Heart left ventricle (tissue), 16 donors: ENCODE measurements around the gene ESYT2. TPM values are rescaled to one million over a fixed set of nuclear protein-coding genes. Genes with fewer than 3 reads are reported as not detected.

Experiments used
- ATAC-seq, 4 donors: fragments of 200-7000 bp; cut with Tn5 transposase; one replicate each; pipeline ENCODE4 v1.9.1; 2020 to 2022; ENCODE audit warnings: moderate library complexity in 4 of 4, mild to moderate bottlenecking in 3 of 4, moderate number of reproducible peaks in 1 of 4
- DNase-seq, 5 donors: peaks; one replicate each; pipeline ENCODE4 v3.0.0-alpha.2; 2020
- H3K27ac ChIP-seq, 12 donors: fragments of 200-600 bp; sonication (generic) in 4 of 12; one replicate each; pipeline versions ENCODE4 v1.5.0 to v1.8.0; 2016 to 2022; ENCODE audit warnings: mild to moderate bottlenecking in 2 of 12
- H3K27me3 ChIP-seq, 9 donors: fragments of 200-600 bp; sonication (generic) in 2 of 9; one replicate each; pipeline versions ENCODE4 v1.5.1 to v1.8.0; 2016 to 2022; ENCODE audit warnings: mild to moderate bottlenecking in 3 of 9
- H3K36me3 ChIP-seq, 9 donors: fragments of 200-600 bp; sonication (generic) in 2 of 9; one replicate each; pipeline versions ENCODE4 v1.5.0 to v1.8.0; 2018 to 2022; ENCODE audit warnings: mild to moderate bottlenecking in 2 of 9
- H3K4me1 ChIP-seq, 12 donors: fragments of 200-600 bp; sonication (generic) in 4 of 12; one replicate each; pipeline versions ENCODE4 v1.5.0 to v1.8.0; 2016 to 2022; ENCODE audit warnings: mild to moderate bottlenecking in 3 of 12
- H3K4me3 ChIP-seq, 12 donors: fragments of 200-600 bp; sonication (generic) in 4 of 12; one replicate each; pipeline versions ENCODE4 v1.5.0 to v1.8.0; 2017 to 2022; ENCODE audit warnings: mild to moderate bottlenecking in 9 of 12, moderate library complexity in 4 of 12
- H3K9me3 ChIP-seq, 12 donors: fragments of 200-600 bp; sonication (generic) in 4 of 12; one replicate each; pipeline versions ENCODE4 v1.5.0 to v1.8.0; 2016 to 2022; ENCODE audit warnings: mild to moderate bottlenecking in 1 of 12
- POLR2A ChIP-seq, 2 donors: fragments of 450-650 bp; IDR thresholded peaks; one replicate each; pipeline ENCODE4 v1.6.1; 2017; ENCODE audit warnings: antibody characterized with exemption in 2 of 2, mild to moderate bottlenecking in 2 of 2, moderate library complexity in 2 of 2
- WGBS, 4 donors: extraction: QIAGEN DNeasy Blood & Tissue Kit in 2 of 4; methylation state at CpG; one replicate each; pipeline versions ENCODE4 v1.1.5 to v1.1.7; 2013 to 2018; 5-methylcytosine and 5-hydroxymethylcytosine counted together
- intact Hi-C, 10 donors: fragments of 100-400 bp; cut with DNase I; formaldehyde crosslinking; loops; one replicate each; pipeline versions ENCODE4 v1.11.1 to v1.14.2; 2022
- polyA plus RNA-seq, 2 donors: library from polyadenylated mRNA; stranded (reverse); fragments of 200-250 nt; gene quantifications; one replicate each; pipeline ENCODE4 v1.2.3, GENCODE V29; 2013
- total RNA-seq, 9 donors: library from RNA; depleted of rRNA in 2 of 9; stranded (reverse); fragments of >200 nt in 2 of 9; fragmentation: NEBNext Ultra II Directional in 3 of 9; extraction: Animal tissue kit (Norgen Biotek cat#: 25700) in 3 of 9; gene quantifications; one replicate each; pipeline versions ENCODE4 v1.1.0 to v1.2.4, GENCODE V29; 2016 to 2023
- TF ChIP-seq, protein P1 (sequence below), 12 donors: fragments of 200-600 bp; sonication (generic) in 4 of 12; IDR thresholded peaks; one replicate each; pipeline versions ENCODE4 v1.5.0 to v1.8.0; 2018 to 2022; ENCODE audit warnings: antibody characterized with exemption in 12 of 12, mild to moderate bottlenecking in 5 of 12
- donor health status: ischemic (EF 13 %, LVEDD 7.1; RV severe dilation, severe dysfunction).
- donor health status: healthy with polysubstance abuse.
- donor health status: DM: no; HTN: yes; CAD: no.
- donor health status: DM: no; HTN: no; CAD: no.
- donor health status: ischemic (EF 25% LVEDD 6.9; RV normal size, moderate dysfunction).
- donor health status: ischemic (EF 25% LVEDD 5.7; RV mildly dilated, moderate dysfunction).
- donor health status: healthy.
- donor health status: DM: yes; HTN: yes; CAD: no.
- donor health status: ischemic (EF 35%, LVEDD 5.7; RV mildly dilated, moderate dysfunction).
- donor health status: nonischemic (EF 11% LVEDD 7.7; RV severe dilation, severe dysfunction).
- donor health status: DM: yes; HTN: yes; CAD: no.
- donor health status: PGD.
- donor health status: ischemic (EF 29% LVEDD 5.4; RV normal size, mild dysfunction).
- donor health status: nonischemic (EF 23%, LVEDD 6.1; RV moderate dilation, normal function).

The ESYT2 gene
- total and polyA plus RNA-seq, 11 donors, result 16.2 to 91.8 (median 49.8) TPM

DNA sequence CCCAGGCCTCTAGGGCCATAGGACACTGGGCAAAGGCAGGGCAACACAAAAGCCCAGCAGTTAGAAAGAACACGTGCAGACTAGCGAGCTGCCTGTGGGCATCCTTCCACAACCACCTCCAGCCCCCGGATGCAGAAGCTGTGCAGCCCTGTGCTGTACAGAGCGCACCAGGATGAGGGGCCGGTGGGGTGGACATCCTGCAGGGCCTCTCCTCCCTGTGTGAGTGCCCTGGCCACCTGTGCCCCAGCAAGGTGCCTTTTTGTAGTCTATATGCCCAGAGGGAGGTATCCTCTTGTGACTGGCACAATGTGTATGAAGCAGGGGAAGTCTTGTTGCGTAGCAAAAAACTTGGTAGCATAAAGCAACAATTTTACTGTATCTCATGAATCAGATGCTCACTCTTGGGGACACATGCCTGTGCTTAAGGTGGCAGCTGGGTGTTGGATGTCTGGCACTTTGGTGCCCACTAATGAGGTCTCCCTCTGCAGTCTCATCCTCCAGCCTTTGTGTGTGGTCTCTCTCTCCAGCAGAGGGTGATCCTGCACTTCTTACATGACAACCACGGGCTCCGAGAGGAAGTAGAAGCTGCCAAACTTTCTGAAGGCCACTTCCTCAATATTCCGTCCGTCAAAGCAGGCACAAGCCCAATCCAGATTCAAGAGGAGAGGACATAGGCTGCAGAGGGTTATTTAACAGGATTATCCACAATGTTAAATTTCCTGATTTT lies 133.4 kb downstream of the ESYT2 start:
- no peaks in the 10 kb centered on the region for H3K27me3 ChIP-seq
- no peaks in the 10 kb centered on the region for H3K9me3 ChIP-seq
- H3K27ac ChIP-seq, result peak overlapping the region in 10 of 12 donors; percentile 1 to 60 (median 27)
- peaks cover 0 to 13% (median 3%) of the 10 kb centered on the region in 9 donors for H3K36me3 ChIP-seq
- TF ChIP-seq, protein P1, sequence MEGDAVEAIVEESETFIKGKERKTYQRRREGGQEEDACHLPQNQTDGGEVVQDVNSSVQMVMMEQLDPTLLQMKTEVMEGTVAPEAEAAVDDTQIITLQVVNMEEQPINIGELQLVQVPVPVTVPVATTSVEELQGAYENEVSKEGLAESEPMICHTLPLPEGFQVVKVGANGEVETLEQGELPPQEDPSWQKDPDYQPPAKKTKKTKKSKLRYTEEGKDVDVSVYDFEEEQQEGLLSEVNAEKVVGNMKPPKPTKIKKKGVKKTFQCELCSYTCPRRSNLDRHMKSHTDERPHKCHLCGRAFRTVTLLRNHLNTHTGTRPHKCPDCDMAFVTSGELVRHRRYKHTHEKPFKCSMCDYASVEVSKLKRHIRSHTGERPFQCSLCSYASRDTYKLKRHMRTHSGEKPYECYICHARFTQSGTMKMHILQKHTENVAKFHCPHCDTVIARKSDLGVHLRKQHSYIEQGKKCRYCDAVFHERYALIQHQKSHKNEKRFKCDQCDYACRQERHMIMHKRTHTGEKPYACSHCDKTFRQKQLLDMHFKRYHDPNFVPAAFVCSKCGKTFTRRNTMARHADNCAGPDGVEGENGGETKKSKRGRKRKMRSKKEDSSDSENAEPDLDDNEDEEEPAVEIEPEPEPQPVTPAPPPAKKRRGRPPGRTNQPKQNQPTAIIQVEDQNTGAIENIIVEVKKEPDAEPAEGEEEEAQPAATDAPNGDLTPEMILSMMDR (IDR thresholded peaks at IDR 0.05), result peak; percentile 48 to 76 (median 68)
- no peak for TF ChIP-seq POLR2A (IDR thresholded peaks at IDR 0.05)
- WGBS, 4 donors, result 45 to 54% (median 52%) methylated on average over 9 to 10 of the region's 10 CpGs
- peaks cover 0 to 12% (median 4%) of the 10 kb centered on the region in 12 donors for H3K4me1 ChIP-seq
- H3K4me3 ChIP-seq, result peak overlapping the region in 4 of 12 donors; percentile 1 to 30 (median 22)
- DNase-seq (peak in 4 of 5 donors; percentile 71 to 78 (median 74)), ATAC-seq (peak; percentile 96 to 99 (median 98))
- intact Hi-C loops, result loop anchor here (1.0 to 5.0 kb wide), 4 partner anchors 131 to 281 kb away; partner anchors contain the start of gene ESYT2 (in 1 of the 10)

DNA sequence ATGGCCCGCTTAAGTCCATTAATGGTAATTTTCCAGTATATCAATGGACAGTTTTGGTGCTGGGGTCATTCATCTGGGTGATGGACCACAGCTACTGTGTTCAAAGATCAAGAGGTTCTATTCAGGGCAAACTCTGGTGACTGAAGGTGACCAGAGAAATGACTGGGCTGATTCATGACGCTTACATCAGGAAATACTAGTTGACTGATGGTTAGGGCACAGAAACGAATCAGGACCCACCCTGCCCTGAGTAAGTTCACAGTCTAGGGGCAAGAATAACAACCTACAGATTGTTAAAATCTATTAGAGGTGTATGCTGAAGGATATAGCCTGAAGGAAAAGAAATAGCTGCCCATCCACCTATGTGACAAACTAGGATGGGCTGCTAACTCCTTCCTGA lies 134.3 kb downstream of the ESYT2 start:
- TF ChIP-seq, protein P1 (IDR thresholded peaks at IDR 0.05), result no peak
- no peak for TF ChIP-seq POLR2A (IDR thresholded peaks at IDR 0.05)
- Histone ChIP-seq H3K36me3 (peaks cover 0 to 18% (median 3%) of the 10 kb centered on the region in 9 donors), H3K4me3 (no peak overlapping the region), H3K9me3 (no peaks in the 10 kb centered on the region), H3K27me3 (no peaks in the 10 kb centered on the region), H3K4me1 (peaks cover 0 to 12% (median 4%) of the 10 kb centered on the region in 12 donors), H3K27ac (no peak overlapping the region)
- WGBS, 4 donors, result 65 to 76% (median 68%) methylated on average over 3 of the region's 3 CpGs
- intact Hi-C loops, result loop anchor here in 5 of 10 donors (5.0 kb wide), 2 partner anchors 132 to 282 kb away; partner anchors contain the start of gene ESYT2 (in 1 of the 5)
- ATAC-seq (no peak), DNase-seq (no peak)

DNA sequence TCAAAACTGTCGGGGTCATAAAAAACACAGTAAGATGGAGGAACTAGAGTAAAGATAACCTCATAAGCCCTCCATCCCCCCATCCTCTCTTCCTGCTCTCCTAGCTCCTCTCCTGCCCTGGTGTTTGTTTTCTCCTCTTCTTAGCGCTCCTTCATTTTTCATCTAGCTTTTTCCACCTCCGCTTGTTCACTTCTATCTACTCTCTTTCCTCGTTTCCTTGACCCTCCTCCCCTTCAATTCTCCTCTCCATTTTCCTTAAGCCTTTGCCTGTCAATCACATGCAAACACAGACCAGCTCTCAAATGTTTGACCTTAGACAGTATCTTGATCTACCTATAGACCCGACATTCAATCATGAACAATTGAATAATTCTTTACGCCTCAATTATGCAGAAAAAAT lies 134.7 kb downstream of the ESYT2 start:
- TF ChIP-seq, protein P1 (IDR thresholded peaks at IDR 0.05), result no peak
- TF ChIP-seq POLR2A (IDR thresholded peaks at IDR 0.05), result no peak
- no peaks in the 10 kb centered on the region for H3K27me3 ChIP-seq
- H3K4me3 ChIP-seq, result no peak overlapping the region
- 84 to 93% (median 88%) methylated on average over 6 of the region's 6 CpGs for WGBS, 4 donors
- DNase-seq (no peak), ATAC-seq (no peak)
- no peaks in the 10 kb centered on the region for H3K9me3 ChIP-seq
- peaks cover 0 to 21% (median 6%) of the 10 kb centered on the region in 9 donors for H3K36me3 ChIP-seq
- intact Hi-C loops, result loop anchor here in 5 of 10 donors (5.0 kb wide), 2 partner anchors 133 to 283 kb away; partner anchors contain the start of gene ESYT2 (in 1 of the 5)
- H3K4me1 ChIP-seq, result peaks cover 0 to 12% (median 4%) of the 10 kb centered on the region in 12 donors
- H3K27ac ChIP-seq, result no peak overlapping the region

DNA sequence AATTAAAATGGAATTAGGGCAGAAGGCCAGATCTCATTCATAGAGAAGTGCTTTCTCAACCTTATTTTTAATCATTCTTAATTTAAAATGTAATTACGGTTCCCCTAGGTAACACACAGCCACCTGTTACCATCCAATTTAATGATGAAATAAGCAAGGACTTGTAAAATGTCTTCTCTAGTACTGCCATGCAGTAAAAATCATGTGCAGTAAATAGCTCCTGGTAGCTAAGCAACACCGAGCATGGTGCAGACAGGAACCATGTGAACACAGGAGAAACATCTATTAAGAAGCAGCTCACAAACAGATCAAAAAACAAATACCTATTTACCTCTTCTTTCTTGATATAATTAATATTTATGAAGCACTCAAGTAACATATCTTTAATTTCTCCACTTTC lies 139.8 kb downstream of the ESYT2 start:
- Histone ChIP-seq H3K36me3 (peaks cover 0 to 68% (median 34%) of the 10 kb centered on the region in 9 donors), H3K27me3 (no peaks in the 10 kb centered on the region), H3K4me1 (no peaks in the 10 kb centered on the region), H3K9me3 (no peaks in the 10 kb centered on the region), H3K27ac (no peak overlapping the region), H3K4me3 (no peak overlapping the region)
- intact Hi-C loops, result no loop called here
- WGBS, 4 donors, result 83 to 96% (median 94%) methylated on average over 2 of the region's 2 CpGs
- DNase-seq, result no peak
- ATAC-seq, result no peak
- no peak for TF ChIP-seq POLR2A (IDR thresholded peaks at IDR 0.05)
- TF ChIP-seq, protein P1 (IDR thresholded peaks at IDR 0.05), result no peak
